ENCODE measurements around the gene LONP1.

GRCh38 chr19:5669212-5669611 is 50.7 kb downstream of the LONP1 start:
- TF ChIP-seq CTCF (IDR thresholded peaks at IDR 0.05): no peak
- no peak for TF ChIP-seq POLR2A (IDR thresholded peaks at IDR 0.05)

Data from lower leg skin (tissue), 3 donors.